ENCODE results near the gene SSTR1.

- TF ChIP-seq CTCF (IDR thresholded peaks at IDR 0.05) (no peak), EP300 (IDR thresholded peaks at IDR 0.05) (no peak), POLR2AphosphoS5 (IDR thresholded peaks at IDR 0.05) (no peak), POLR2A (IDR thresholded peaks at IDR 0.05; ENCODE audit: low read depth) (no peak)
Observed at GRCh38 chr14:38257507-38257906, 49.8 kb downstream of the SSTR1 start.

All from esophagus muscularis mucosa (tissue), 4 donors.